GM12873 (cell line): Measurements from ENCODE around the gene TMCC2.

Experiments
- CTCF ChIP-seq: IDR thresholded peaks from 2 replicates; pipeline ENCODE4 v1.5.1; 2012; ENCODE audit warnings: low read depth, mild to moderate bottlenecking, moderate library complexity, low read length, control low read depth; ENCODE audit not compliant: insufficient read depth; ENCODE audit errors: missing control alignments

Gene TMCC2

GRCh38 chr1:205318231-205318991, 90.7 kb downstream of the TMCC2 start:
- TF ChIP-seq CTCF, result no peak

GRCh38 chr1:205319081-205320018, 91.6 kb downstream of the TMCC2 start:
- no peak for TF ChIP-seq CTCF

GRCh38 chr1:205321162-205321958, 93.6 kb downstream of the TMCC2 start, which contains the start of gene NUAK2:
NUAK2 (minus strand) TSS chr1:205321745; CDS start chr1:205321628, 117 bp downstream.
- TF ChIP-seq CTCF, result peak; percentile 12

GRCh38 chr1:205321959-205322283, 94.2 kb downstream of the TMCC2 start:
- no peak for TF ChIP-seq CTCF
